CD4-positive, alpha-beta T cell treated with Interleukin-21 for 1 hour (primary cell): Measurements from ENCODE around the gene FLNC.

Experiments used
- DNase-seq: peaks from one replicate; pipeline ENCODE4 v3.0.0-alpha.2; 2020

The FLNC gene, protein sequence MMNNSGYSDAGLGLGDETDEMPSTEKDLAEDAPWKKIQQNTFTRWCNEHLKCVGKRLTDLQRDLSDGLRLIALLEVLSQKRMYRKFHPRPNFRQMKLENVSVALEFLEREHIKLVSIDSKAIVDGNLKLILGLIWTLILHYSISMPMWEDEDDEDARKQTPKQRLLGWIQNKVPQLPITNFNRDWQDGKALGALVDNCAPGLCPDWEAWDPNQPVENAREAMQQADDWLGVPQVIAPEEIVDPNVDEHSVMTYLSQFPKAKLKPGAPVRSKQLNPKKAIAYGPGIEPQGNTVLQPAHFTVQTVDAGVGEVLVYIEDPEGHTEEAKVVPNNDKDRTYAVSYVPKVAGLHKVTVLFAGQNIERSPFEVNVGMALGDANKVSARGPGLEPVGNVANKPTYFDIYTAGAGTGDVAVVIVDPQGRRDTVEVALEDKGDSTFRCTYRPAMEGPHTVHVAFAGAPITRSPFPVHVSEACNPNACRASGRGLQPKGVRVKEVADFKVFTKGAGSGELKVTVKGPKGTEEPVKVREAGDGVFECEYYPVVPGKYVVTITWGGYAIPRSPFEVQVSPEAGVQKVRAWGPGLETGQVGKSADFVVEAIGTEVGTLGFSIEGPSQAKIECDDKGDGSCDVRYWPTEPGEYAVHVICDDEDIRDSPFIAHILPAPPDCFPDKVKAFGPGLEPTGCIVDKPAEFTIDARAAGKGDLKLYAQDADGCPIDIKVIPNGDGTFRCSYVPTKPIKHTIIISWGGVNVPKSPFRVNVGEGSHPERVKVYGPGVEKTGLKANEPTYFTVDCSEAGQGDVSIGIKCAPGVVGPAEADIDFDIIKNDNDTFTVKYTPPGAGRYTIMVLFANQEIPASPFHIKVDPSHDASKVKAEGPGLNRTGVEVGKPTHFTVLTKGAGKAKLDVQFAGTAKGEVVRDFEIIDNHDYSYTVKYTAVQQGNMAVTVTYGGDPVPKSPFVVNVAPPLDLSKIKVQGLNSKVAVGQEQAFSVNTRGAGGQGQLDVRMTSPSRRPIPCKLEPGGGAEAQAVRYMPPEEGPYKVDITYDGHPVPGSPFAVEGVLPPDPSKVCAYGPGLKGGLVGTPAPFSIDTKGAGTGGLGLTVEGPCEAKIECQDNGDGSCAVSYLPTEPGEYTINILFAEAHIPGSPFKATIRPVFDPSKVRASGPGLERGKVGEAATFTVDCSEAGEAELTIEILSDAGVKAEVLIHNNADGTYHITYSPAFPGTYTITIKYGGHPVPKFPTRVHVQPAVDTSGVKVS (N-terminal part only)

DNA sequence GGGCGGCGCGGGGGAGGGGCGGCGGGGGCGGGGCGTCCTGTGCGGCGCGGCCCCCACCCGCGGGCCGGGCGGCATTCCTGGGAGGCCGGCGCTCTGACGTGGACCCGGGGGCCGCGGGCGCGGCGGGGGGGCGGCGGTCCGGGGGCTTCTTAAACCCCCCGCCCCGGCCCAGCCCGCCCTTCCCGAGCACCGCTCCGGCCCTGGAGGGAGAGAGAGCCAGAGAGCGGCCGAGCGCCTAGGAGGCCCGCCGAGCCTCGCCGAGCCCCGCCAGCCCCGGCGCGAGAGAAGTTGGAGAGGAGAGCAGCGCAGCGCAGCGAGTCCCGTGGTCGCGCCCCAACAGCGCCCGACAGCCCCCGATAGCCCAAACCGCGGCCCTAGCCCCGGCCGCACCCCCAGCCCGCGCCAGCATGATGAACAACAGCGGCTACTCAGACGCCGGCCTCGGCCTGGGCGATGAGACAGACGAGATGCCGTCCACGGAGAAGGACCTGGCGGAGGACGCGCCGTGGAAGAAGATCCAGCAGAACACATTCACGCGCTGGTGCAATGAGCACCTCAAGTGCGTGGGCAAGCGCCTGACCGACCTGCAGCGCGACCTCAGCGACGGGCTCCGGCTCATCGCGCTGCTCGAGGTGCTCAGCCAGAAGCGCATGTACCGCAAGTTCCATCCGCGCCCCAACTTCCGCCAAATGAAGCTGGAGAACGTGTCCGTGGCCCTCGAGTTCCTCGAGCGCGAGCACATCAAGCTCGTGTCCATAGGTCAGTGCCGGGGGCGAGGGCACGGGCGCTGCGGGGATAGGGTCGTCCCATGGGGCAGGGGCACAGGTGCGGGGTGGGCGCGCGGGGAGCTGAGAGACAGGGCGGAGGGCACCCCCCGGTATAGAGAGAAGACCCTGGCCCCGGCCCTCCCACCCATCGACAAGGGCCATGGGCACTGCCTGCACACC is at the start of gene FLNC:
TSS of gene FLNC (plus strand) at position 176 of the 947 bp plus-strand sequence. CDS start at position 408, 232 bp downstream.
- DNase-seq, result peak; percentile 11

DNA sequence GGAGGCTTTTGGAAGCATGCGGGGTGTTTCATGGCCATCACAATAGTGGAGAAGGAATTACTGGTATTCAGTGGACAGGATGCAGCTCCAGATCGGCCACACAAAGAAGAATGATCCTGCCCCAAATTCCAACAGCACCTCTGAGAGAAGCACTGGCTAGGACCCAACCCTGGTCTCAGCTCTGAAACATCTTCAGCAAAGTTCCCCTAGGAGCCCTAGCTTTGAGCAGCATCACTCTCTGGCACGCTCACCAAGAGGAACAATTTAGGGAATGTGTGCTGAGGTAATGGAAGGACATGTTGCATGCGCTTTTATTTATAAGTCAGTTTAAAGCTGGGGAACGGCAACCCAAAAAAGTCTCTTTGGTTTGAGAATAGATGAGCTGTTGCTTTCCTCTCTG is 49.1 kb upstream of the FLNC start:
- DNase-seq, result no peak

DNA sequence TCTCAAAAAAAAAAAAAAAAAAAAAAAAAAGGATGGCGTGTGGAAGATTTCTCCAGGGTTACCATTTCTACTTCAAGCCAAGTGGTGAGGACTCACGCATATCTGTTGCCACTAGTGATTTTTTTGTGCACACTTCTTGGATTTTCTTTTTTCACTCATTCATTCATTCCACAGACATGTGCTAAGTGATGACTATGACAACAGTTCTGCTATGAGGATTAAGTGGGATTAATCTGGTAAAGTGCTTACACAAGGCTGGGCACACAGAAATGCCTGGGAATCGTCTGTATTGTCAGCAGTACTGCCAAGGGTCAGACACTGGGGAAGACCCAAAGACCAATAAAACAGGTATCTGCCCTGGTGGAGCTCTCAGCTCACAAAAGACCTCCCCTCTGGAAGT is 48.4 kb upstream of the FLNC start:
- no peak for DNase-seq

DNA sequence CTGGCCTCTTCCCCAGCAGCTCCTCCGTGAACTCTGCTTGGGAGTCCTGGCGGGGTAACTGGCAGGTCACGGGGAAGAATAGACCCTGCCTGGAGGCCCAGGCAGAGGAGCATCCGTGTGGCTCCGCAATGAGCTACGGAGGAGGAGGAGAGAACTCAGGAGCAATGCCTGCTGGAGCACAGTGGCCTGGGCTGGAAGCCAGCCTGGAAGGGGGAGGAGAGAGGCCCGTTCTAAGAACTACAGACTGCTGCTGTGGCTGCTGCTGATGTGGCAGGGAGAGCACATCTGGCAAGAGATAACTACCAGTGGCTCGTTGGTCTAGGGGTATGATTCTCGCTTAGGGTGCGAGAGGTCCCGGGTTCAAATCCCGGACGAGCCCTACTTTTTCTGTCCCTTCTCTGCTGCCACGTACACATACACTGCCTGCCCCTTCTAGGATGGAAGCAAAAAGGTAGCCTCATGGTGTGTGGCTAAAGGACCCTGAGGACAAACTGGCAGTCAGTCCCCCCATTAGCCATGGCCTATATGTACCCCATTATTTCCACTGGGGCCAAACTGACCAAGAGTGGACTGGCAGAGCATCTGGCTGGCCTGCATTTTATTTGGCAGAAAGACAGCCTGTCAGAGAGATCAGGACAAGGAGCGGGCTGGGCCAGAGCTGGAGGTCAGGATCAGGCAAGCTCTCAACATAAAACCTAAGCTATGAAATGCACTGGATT is 46.9 kb upstream of the FLNC start:
- DNase-seq, result no peak

DNA sequence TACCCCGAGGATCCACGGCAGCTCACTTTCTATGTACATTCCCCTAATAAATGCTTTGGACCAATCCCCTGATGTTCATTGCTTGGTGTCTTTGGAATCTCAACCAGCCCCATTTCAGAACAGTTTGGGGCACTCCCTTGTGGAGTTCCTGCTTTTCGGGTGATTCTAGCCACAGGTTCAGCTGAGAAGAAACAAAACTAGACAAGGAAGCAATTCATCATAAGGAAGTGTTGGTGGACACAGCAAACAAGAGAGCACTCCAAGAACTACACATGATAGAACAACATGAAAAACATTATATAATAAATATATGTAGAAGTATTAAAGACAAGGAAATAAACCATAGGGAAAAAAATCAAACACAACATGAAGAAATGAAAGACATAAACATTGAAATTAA is 44.5 kb upstream of the FLNC start:
- DNase-seq, result no peak

DNA sequence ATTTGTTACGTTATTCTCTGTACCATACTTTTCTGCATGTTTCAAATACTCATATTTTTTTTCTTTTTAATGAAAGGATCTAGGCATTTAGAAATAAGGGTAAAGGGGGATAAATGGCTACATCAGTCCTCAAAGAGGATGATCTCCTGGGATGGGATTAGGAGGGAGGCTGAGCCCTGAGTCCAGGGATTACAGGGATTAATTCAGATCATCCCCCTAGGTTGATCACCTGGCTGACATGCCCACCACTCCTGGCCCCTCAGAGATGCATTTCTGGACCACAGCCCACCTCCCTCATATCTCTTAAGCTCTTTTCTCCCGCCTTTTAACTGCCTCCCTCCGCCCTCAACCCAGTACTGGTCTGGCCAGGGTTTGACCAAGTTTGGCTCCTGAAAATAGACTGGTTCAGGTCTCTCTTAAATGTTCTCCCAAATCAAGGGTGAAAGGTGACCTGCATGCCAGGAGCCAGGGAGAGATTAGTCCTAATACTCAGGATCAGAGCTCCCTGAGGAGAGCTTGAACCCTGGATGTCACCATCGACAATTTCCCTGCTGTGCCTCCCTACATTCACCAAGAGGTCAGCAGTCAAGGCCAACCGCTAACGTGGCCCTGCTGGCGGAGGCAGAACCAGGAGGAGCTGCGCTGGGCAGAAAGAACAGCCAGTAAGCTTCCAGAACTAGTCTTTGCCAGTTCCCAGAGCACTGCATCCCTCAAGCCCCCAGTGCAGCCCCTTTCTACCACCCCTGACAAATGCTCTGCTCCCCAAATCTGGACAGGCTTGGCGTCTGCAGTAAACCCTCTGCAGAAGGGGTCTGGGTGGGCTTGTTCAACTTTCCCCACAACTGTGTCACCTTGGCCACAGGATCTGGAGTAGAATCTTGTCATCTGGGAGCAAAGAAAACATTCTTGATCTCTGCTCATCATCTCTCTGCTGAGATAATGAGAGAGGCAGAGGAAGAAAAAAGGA is 41.5 kb upstream of the FLNC start:
- DNase-seq, result no peak

DNA sequence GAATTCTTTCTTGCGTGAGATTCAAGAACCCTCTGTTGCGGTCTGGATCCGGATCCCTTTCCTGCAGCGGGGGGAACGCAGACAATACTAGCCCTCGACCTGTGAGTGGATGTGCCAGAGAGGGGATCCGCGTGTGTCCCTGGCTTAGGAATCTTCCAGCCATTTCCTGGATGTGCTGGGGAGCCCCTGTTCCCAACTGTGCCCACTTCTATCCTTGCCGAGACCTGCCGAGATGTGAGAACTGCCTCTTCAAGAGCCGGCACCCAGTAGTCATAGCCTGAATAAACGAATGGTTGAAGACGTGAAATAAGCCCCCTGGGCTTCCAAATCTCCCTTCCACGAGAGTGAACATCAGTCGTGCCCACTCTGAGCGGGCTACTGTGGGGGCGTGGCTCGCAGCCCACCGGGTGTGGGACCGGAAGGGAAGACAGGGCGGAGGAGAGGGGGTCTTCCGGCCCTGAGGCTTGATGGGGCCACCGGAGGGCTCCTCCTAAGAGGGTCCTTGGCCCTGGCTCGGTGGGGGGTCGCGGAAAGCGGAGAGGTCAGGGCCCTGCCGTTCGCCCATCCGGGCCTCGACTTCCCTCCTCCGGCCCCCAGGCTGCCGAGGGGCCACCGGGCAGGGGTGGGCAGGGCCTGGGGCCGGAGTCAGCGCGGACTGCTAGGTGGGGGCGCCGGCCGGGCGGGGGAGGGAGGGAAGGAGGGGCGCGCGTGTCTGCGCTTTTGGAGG is 39.7 kb upstream of the FLNC start:
- peak; percentile 12 for DNase-seq

DNA sequence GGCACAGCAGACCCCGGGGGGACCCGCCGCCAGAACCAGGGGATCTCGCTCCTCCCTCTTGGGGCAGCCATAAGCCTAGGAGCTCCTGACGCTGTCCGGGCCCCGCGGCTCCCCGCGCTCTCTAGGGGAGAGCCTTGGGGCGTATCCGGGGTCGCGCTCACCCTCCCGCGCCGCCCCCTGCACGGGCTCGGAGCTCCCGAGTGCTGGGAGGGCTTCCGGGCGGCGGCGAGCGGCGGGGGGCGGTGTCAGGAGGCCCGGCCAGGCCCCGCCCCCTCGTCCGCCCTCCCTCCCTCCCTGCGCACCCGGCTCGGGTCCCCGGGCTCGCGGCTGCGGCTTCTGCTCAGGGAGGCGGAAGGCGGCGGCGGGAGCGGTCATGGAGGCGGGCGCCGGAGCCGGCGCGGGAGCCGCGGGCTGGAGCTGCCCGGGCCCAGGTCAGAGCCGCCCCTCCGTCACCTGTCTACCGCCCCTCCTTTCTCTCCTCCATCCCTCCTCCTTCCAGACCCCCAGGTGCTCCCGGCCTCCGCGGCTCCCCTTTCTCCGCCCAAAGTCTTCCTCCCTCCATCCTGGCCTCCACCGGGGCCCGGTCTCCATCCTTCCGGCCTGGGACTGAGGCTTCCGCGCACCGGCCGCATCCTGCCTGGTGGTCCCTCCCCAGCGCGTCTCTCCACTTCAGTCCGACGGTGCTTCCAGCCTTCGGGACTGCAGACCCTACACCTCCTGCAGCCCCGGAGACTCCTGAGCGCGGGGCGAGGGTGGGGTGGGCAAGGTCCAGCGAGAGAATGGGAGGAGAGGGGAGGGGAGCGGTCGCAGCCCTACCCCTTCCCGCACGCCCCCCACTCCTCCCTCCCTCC is 38.9 kb upstream of the FLNC start, which contains the start of gene CCDC136:
TSS of gene CCDC136 (plus strand) at position 848 of the 851 bp plus-strand sequence. CDS start 444 bp downstream, outside the sequence.
- DNase-seq, result peak; percentile 83

DNA sequence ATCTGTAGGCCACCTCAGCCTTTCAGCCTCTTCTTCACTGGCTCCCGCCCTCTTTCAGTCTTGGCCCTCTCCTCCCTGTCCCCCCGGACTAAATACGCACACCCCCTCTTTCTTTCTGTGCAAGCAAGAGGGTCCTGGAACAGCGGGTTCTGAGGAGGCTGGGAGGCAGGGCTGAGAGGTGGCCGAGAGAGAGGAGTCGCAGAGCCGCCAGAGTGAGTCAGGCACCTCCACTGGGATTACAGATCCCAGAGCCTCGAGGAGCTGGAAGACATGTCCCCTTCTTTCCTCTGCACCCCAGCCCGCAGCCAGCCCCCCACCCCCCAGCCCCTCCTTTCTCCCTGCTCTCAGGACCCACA is 38.3 kb upstream of the FLNC start:
- no peak for DNase-seq

DNA sequence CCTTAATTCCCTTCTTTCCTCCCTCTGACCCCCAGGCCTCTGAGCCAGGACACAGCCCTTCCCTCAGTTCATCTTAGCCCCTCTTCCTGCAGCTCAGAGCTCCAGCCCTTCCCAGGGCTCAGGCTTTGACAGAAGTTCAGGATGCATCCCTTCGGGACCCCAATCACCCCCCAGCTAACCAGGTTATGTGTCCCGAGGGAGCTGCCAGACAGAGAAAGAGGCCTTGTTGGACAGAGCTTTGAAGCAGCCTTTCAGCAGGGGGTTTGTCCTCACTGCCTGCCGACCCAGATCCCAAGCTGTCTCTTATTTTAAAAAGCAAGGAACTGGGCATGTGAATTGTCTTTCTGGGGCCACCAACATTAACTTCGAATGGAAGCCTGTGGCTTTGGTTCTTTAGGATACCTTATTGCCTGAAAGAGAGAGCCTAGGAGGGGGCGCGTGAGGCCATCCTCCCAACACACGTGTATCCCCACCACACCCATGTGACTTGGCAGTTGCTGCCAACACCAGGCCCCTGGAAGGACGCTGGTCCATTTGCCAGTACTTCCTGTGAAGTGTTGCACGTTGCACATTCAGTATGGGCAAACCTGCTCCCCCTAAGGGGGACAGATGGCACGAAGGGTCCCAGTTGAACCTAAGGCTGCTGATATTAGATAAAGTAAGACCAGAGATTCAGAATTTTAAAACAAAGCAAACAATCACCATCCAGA is 37.6 kb upstream of the FLNC start:
- DNase-seq, result no peak

DNA sequence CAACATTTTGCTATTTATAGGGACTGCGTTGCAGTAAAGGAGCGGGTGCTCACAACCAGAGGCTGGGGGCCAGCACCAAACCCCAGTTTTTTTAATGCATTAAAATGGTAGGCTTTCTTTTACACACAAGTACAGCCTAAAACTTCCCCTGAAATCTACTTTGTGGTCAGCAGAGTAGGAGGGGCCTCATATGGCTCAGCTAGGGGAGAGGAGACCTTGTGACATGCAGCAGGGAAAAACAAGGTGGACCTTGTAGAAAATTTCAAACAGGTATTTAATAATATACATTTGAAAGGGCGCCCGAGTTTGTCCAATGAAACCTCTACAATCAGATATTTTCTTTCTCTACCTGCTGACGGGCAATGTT is 37.0 kb upstream of the FLNC start:
- no peak for DNase-seq

DNA sequence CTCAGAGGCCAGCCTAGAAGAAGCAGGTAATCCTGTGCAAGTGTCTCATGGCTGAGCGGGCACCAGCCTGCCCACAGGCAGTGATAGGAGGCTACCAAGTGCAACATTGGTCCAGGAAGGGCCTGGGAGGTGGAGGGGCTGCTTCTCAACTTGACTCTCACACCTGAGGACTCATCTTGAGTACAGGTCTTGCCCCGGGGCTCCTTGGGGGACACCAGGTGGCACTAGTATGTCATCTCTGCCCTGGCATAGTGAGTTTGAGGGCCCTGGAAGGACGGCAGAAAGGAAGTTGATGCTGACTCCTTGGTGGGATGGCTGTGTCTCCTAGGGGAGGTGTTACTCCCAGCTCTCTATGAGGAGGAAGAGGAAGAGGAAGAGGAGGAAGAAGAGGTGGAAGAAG is 36.2 kb upstream of the FLNC start:
- peak; percentile 21 for DNase-seq

DNA sequence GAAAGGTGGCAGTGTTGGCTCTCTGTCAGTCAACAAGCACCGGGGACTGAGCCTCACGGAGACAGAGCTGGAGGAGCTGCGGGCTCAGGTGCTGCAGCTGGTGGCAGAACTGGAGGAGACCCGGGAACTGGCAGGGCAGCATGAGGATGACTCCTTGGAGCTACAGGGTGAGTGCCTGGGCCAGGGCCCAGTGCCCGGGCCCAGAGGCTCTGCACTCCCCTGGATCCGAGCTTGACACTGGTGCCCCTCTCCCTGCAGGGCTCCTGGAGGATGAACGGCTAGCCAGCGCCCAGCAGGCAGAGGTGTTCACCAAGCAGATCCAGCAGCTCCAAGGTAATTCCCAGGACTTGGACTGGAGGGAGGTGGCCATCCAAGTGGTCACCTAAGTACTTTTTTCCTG is 35.8 kb upstream of the FLNC start:
- DNase-seq, result no peak

DNA sequence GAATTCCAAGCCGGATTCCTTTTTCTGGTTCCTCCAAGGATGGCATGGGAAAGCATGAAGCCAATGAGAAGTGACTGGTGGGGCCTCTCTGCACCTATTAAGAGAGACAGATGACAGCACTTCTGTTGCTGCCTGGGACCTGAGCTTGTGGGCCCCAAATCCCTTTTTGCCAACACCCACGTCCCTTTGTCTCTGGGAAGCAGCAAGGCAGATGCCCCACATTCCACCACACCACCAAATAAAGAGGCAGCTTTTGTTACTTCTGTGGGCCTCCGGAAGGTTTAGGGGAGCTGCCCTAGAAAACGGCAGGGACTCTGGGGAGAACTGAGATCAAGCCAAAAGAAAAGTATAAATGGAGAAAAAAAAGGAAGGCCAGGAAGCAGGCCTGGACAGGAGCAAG is 35.1 kb upstream of the FLNC start:
- DNase-seq, result no peak

DNA sequence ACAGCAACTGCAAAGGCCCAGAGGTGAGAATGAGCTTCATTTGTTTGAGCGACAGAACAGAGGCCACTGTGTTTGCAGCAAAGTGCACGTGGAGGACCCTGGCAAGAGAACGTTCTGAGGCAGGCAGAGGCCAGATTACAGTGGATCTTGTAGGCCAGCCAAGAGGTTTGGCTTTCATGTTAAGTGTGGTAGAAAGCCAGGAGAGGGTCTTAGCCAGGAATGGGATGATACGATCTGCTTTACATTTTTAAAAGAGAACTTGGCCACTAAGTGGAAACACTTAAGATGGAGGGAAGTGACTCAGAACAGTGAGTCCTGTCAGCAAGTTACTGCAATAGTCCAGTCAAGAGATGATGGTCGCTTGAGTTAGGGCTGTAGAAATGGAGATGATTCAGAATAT is 33.9 kb upstream of the FLNC start:
- no peak for DNase-seq

DNA sequence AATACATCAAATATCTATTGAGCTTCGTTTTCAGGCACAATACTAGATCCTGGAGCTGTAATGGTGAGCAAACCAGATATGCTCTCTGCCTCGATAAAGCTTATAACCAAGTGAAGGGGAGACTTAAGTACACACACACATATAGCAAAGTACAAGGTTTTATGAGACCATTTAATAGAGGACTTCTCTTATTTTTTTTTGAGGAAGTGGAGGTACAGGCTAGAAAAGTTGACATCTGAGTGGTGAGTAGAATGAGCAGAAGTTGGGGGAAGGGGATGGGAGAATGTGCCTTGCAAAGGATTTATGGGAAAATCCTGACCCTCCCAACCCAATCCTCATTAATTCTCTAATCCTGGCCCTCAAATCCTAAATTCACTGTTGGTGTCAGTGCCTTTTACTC is 30.8 kb upstream of the FLNC start:
- DNase-seq, result no peak

DNA sequence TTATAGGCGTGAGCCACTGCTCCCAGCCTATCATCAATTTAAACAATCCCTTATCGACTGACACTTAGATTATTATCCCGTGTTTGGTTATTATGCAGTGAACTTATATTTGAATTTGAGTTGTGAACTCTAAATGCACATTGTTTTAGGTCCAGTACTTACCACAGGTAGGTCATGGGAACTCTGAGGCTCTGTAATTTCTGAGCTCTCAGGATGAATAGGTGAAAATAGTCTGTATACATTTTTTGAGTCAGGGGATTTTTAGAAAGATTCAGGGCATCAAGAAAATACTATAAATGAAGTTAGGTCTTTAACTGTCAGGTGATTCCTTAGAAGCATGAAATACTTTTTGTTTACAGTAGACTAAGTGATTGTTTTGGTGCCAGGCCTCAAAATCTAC is 29.6 kb upstream of the FLNC start:
- no peak for DNase-seq

DNA sequence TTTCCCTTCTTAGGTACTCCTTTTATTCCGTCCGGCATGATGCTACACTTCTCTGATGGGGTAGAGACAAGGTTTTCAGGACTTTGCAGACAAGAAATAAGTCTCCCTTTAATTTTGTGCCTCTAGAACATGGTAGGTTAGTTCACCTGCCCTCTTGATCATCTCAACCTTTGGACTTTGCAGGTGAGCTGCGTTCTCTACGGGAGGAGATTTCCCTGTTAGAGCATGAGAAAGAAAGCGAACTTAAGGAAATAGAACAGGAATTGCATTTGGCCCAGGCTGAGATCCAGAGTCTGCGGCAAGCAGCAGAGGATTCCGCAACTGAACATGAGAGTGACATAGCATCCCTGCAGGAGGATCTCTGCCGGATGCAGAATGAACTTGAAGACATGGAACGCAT is 29.2 kb upstream of the FLNC start:
- no peak for DNase-seq
